ENCODE results near the gene AFF3. TPM values are rescaled to one million over a fixed set of nuclear protein-coding genes. Genes with fewer than 3 reads are reported as not detected.

Gene AFF3
- total and polyA plus RNA-seq, 2 of the 13 experiments (the other 11 are each of a cell fraction or from before 2014, with no cell fraction given): not detected

GRCh38 chr2:99608861-99609260, 533.5 kb downstream of the AFF3 start (continued):
- TF ChIP-seq, protein P1, sequence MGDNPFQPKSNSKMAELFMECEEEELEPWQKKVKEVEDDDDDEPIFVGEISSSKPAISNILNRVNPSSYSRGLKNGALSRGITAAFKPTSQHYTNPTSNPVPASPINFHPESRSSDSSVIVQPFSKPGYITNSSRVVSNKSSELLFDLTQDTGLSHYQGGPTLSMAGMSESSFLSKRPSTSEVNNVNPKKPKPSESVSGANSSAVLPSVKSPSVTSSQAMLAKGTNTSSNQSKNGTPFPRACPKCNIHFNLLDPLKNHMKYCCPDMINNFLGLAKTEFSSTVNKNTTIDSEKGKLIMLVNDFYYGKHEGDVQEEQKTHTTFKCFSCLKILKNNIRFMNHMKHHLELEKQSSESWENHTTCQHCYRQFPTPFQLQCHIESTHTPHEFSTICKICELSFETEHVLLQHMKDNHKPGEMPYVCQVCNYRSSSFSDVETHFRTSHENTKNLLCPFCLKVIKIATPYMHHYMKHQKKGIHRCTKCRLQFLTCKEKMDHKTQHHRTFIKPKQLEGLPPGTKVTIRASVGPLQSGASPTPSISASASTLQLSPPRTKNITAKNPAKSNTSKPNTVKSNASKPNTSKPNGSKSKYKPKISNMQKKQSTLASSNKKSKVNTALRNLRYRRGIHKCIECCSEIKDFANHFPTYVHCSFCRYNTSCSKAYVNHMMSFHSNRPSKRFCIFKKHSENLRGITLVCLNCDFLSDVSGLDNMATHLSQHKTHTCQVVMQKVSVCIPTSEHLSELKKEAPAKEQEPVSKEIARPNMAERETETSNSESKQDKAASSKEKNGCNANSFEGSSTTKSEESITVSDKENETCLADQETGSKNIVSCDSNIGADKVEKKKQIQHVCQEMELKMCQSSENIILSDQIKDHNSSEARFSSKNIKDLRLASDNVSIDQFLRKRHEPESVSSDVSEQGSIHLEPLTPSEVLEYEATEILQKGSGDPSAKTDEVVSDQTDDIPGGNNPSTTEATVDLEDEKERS (CRISPR knock-in tag; IDR thresholded peaks at IDR 0.05): no peak
- TF ChIP-seq ZNF460 (CRISPR knock-in tag; IDR thresholded peaks at IDR 0.05; ENCODE audit: borderline replicate concordance): no peak

DNA sequence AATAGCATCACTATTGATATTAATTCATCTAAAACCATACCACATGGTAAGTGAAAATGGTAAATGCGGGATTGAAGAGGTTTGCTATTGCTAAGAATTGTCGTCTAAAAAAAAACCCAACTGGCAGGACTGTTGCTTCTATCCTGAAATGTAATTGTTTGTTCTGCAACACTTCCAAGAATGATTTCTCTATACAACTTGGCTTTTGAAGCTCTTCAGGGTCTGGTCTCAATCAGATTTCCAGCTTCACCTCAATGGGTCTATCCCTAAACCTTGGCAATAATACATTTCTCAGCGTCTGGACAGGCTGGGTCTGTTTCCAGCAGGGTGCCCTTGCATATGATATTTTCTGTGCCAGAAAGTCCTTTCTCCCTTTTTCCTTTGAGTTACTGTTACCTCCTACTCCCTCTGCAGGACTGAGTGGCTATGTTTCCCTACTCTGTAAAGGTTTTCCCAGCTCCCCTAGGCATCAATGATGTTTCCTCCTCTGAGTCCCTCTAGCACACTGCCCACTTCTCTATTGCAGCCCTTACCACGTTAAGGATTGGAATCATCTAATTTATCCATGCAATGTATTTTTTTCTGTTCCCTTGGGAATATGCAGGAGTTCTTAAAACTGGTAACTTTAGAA, 534.4 kb downstream of the AFF3 start:
- H3K36me3 ChIP-seq (replicated peaks in 1 of 2; ENCODE audit: control insufficient read depth in 1 of 2, insufficient read depth in 2 of 2, low read length in 2 of 2): no peaks in the 10 kb centered on the region
- no peak overlapping the region for H3K4me3 ChIP-seq (replicated peaks in 1 of 3; ENCODE audit: insufficient read depth in 1 of 3, low read depth in 2 of 3, low read length in 3 of 3)
- intact Hi-C loops (cut with micrococcal nuclease; ENCODE audit: unreplicated experiment) (no loop called here), in situ Hi-C loops (cut with HindIII; ENCODE audit: extremely low pct_ligation_motif_present, low pct_unique_long_range_greater_than_20kb) (no loop called here)
- H3K9ac ChIP-seq (ENCODE audit: insufficient read depth, low read depth, low read length): no peak overlapping the region
- FAIRE-seq: no peak
- ChIA-PET POLR2A (no interaction called here), CTCF (ENCODE audit: low intra/inter-chr PET ratio, low total read pairs) (no interaction called here)
- BruUV-seq (replicated peaks): no TSS peak
- no peak for ATAC-seq
- no peaks in the 10 kb centered on the region for H3K4me1 ChIP-seq (ENCODE audit: insufficient read depth, low read length)
- H3K79me2 ChIP-seq (ENCODE audit: insufficient read depth, low read length): no peaks in the 10 kb centered on the region
- H2AFZ ChIP-seq (ENCODE audit: low read length): no peak overlapping the region
- no peak for DNase-seq (ENCODE audit: low spot score)
- no peak overlapping the region for H3K27ac ChIP-seq (ENCODE audit: extremely low read length, insufficient read depth, low read length)
- 35% methylated on average over 4 of the region's 4 CpGs for WGBS (ENCODE audit: low lambda C conversion rate)
- no peaks in the 10 kb centered on the region for H3K9me3 ChIP-seq (ENCODE audit: low read length)
- H4K20me1 ChIP-seq (ENCODE audit: insufficient read depth, low read length): no peaks in the 10 kb centered on the region
- no peaks in the 10 kb centered on the region for H3K27me3 ChIP-seq (ENCODE audit: control insufficient read depth in 1 of 2, insufficient read depth in 2 of 2, low read length in 2 of 2)
- no peak overlapping the region for H3K4me2 ChIP-seq (ENCODE audit: low read depth, low read length)
- no peak for TF ChIP-seq MAFG (CRISPR knock-in tag; IDR thresholded peaks at IDR 0.05)
- TF ChIP-seq ISL2 (CRISPR knock-in tag; IDR thresholded peaks at IDR 0.05): no peak
- TF ChIP-seq ZNF512B (CRISPR knock-in tag; IDR thresholded peaks at IDR 0.05; ENCODE audit: borderline replicate concordance): no peak
- TF ChIP-seq, protein P2, sequence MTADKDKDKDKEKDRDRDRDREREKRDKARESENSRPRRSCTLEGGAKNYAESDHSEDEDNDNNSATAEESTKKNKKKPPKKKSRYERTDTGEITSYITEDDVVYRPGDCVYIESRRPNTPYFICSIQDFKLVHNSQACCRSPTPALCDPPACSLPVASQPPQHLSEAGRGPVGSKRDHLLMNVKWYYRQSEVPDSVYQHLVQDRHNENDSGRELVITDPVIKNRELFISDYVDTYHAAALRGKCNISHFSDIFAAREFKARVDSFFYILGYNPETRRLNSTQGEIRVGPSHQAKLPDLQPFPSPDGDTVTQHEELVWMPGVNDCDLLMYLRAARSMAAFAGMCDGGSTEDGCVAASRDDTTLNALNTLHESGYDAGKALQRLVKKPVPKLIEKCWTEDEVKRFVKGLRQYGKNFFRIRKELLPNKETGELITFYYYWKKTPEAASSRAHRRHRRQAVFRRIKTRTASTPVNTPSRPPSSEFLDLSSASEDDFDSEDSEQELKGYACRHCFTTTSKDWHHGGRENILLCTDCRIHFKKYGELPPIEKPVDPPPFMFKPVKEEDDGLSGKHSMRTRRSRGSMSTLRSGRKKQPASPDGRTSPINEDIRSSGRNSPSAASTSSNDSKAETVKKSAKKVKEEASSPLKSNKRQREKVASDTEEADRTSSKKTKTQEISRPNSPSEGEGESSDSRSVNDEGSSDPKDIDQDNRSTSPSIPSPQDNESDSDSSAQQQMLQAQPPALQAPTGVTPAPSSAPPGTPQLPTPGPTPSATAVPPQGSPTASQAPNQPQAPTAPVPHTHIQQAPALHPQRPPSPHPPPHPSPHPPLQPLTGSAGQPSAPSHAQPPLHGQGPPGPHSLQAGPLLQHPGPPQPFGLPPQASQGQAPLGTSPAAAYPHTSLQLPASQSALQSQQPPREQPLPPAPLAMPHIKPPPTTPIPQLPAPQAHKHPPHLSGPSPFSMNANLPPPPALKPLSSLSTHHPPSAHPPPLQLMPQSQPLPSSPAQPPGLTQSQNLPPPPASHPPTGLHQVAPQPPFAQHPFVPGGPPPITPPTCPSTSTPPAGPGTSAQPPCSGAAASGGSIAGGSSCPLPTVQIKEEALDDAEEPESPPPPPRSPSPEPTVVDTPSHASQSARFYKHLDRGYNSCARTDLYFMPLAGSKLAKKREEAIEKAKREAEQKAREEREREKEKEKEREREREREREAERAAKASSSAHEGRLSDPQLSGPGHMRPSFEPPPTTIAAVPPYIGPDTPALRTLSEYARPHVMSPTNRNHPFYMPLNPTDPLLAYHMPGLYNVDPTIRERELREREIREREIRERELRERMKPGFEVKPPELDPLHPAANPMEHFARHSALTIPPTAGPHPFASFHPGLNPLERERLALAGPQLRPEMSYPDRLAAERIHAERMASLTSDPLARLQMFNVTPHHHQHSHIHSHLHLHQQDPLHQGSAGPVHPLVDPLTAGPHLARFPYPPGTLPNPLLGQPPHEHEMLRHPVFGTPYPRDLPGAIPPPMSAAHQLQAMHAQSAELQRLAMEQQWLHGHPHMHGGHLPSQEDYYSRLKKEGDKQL (CRISPR knock-in tag; IDR thresholded peaks at IDR 0.05; ENCODE audit: low read depth): no peak
- no peak for TF ChIP-seq ZNF788 (CRISPR knock-in tag; IDR thresholded peaks at IDR 0.05; ENCODE audit: borderline replicate concordance)
- TF ChIP-seq MXD1 (CRISPR knock-in tag; IDR thresholded peaks at IDR 0.05): no peak
- no peak for TF ChIP-seq DDIT3 (CRISPR knock-in tag; IDR thresholded peaks at IDR 0.05)

All from HepG2 (cell line).